Kidney epithelial cell (primary cell): ENCODE measurements around the gene PTPRT. TPM values are rescaled to one million over a fixed set of nuclear protein-coding genes. Genes with fewer than 3 reads are reported as not detected.

Experiments used
- DNase-seq: peaks from one replicate; pipeline ENCODE4 v3.0.0-alpha.2; 2010; ENCODE audit warnings: low read depth
- H3K27me3 ChIP-seq: 2 replicates; pipeline ENCODE4 v1.6.0; 2011; ENCODE audit warnings: low read length; ENCODE audit not compliant: control insufficient read depth, insufficient read depth
- H3K36me3 ChIP-seq: 2 replicates; pipeline ENCODE4 v1.5.1; 2011; ENCODE audit warnings: low read length; ENCODE audit not compliant: control insufficient read depth, insufficient read depth
- H3K4me3 ChIP-seq: 2 replicates; pipeline ENCODE4 v1.5.1; 2011; ENCODE audit warnings: low read depth, mild to moderate bottlenecking, control low read depth, low read length
- total RNA-seq: library from RNA; depleted of rRNA; stranded (reverse); fragments of >200 nt; gene quantifications from 2 replicates; pipeline ENCODE4 v1.2.3, GENCODE V29; 2015
- TF ChIP-seq, protein P1 (sequence below): IDR thresholded peaks from 2 replicates; pipeline ENCODE4 v1.5.1; 2011; ENCODE audit warnings: mild to moderate bottlenecking, moderate library complexity, low read length, control low read depth, inconsistent platforms; ENCODE audit not compliant: insufficient read depth, poor library complexity, severe bottlenecking

The PTPRT gene
- total RNA-seq, 1 donor from 2014 or later: 0.25 TPM

DNA sequence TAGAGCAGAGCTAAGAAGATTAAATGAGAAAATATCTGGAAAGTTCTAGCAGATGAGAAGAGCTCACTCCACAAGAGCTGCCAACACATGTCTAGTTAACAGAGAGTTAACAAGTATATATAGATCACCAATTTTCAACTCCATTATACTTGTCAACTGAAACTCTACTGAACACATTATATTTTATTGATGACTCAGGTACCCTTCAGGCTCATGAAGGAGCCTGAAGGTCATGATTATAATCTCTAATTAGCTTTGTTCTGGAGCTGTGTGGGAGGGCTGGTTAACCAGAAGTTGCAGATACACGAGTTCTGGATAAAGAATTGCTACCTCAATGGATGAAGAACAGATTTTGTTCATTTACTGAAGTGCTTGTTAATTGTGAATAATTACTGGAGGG is 42.1 kb upstream of the PTPRT start:
- Histone ChIP-seq H3K4me3 (no peak overlapping the region), H3K27me3 (no peaks in the 10 kb centered on the region), H3K36me3 (no peaks in the 10 kb centered on the region)
- TF ChIP-seq, protein P1, sequence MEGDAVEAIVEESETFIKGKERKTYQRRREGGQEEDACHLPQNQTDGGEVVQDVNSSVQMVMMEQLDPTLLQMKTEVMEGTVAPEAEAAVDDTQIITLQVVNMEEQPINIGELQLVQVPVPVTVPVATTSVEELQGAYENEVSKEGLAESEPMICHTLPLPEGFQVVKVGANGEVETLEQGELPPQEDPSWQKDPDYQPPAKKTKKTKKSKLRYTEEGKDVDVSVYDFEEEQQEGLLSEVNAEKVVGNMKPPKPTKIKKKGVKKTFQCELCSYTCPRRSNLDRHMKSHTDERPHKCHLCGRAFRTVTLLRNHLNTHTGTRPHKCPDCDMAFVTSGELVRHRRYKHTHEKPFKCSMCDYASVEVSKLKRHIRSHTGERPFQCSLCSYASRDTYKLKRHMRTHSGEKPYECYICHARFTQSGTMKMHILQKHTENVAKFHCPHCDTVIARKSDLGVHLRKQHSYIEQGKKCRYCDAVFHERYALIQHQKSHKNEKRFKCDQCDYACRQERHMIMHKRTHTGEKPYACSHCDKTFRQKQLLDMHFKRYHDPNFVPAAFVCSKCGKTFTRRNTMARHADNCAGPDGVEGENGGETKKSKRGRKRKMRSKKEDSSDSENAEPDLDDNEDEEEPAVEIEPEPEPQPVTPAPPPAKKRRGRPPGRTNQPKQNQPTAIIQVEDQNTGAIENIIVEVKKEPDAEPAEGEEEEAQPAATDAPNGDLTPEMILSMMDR: no peak
- DNase-seq: no peak

DNA sequence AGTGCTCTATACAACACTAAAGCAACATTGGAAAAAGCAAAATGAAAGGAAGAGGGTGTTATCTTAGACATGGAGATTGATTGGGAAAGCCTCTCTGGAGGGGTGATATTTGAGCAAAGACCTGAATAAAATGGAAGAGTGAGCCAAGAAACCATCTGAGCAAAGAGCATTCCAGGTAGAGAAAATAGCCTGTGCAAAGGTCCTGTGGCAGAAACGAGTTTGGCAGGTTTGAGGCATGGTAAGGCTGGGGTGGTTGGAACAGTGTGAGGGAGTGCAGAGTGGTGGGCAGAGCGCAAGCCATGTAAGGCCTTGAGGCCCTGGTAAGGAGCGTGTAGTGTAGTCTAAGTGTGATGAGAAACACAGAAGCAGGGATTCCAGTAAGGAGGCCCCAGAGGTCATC is 40.0 kb upstream of the PTPRT start:
- no peaks in the 10 kb centered on the region for H3K36me3 ChIP-seq
- no peak overlapping the region for H3K4me3 ChIP-seq
- no peak for DNase-seq
- H3K27me3 ChIP-seq: no peaks in the 10 kb centered on the region
- TF ChIP-seq, protein P1: no peak

DNA sequence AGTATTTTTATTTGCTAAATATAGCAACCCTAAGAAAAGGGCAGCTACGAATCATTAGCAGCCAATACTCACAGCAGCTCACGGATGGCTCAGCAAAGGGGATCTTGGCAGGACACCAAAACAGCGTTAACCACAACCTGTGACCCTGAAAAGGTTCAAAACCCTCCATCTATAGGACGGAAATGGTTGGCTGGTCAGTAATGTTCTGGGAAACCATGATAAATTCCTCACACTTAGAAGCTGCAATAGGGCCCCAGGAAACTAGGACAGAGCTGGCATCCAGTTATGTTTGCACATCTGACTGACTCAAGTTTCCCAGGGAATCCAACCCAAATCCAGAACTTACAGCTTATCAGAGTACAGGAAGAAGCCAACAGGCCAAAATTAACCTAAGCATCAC is 30.9 kb upstream of the PTPRT start:
- Histone ChIP-seq H3K4me3 (no peak overlapping the region), H3K27me3 (no peaks in the 10 kb centered on the region), H3K36me3 (no peaks in the 10 kb centered on the region)
- TF ChIP-seq, protein P1: no peak
- no peak for DNase-seq

DNA sequence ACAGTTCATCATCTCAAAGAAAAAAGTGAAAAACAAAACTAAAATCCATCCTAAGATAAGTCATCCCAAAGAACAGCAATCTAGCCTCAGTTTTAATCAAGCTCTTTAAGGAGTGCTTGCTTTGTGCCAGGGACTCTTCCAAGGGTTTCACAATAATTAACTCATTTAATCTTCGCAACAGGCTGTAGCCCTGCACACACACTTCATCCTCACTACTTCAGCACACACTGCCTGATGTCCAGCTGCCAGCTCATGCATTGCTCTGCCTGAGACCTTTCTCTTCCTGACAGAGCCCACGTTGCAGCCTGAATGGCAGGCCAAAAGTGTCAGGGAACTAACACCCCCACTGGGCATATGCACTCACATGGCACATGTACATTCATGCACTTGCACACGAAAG is 21.2 kb upstream of the PTPRT start:
- Histone ChIP-seq H3K27me3 (no peaks in the 10 kb centered on the region), H3K36me3 (no peaks in the 10 kb centered on the region), H3K4me3 (no peak overlapping the region)
- no peak for DNase-seq
- TF ChIP-seq, protein P1: no peak

DNA sequence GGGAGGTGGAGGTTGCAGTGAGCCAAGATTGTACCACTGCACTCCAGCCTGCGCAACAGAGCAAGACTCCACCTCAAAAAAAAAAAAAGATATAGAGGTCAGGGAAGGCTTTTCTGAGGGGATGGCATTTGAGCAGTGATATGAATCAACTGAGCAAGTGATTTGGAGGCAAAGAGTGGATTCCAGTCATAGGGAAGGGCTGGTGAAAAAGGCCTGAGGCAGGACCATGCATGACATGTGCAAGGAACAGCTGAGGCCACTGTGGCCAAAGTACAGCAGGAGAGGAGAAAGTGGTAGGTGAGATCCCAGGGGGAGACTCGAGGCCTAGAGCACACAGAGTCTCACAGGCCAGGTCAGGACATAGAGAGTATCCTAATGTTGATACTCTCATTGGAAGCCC is 20.1 kb upstream of the PTPRT start:
- Histone ChIP-seq H3K36me3 (no peaks in the 10 kb centered on the region), H3K27me3 (no peaks in the 10 kb centered on the region), H3K4me3 (no peak overlapping the region)
- no peak for DNase-seq
- TF ChIP-seq, protein P1: no peak

DNA sequence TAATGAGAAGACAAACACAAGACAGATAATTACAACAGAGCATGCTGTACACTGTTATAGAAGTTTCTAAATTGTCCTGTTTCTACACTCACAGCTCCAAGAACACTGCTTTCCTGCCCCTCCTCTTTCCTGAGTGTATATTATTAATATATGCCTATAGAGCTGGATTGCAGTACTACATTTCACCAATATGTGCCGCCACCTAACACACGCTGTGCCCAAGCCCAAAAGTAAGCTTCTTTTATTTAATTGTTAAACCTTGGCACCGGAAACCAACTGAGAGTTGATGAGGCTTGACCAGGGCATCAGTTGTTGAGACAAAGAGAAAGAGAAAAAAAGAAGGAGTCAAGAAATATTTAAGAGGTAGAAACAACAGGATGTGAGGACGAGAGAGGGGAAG is 16.0 kb upstream of the PTPRT start:
- Histone ChIP-seq H3K36me3 (no peaks in the 10 kb centered on the region), H3K27me3 (no peaks in the 10 kb centered on the region), H3K4me3 (no peak overlapping the region)
- TF ChIP-seq, protein P1: peak; percentile 5
- no peak for DNase-seq
